ENCODE measurements around the gene RAD51C.
"Not testable (repeated sequence)": the region's sequence is repeated elsewhere in the genome, so short reads cannot be mapped to it uniquely, and the experiment has no call there.

Gene RAD51C

GRCh38 chr17:58684003-58684402 lies 8.4 kb upstream of the RAD51C start:
- no peak for DNase-seq (ENCODE audit: low spot score)

- DNase-seq (ENCODE audit: low spot score), result not testable (repeated sequence)
These were observed 7.9 kb upstream of the RAD51C start for GRCh38 chr17:58684462-58684861.

- no peak for DNase-seq (ENCODE audit: low spot score)
These were observed 5.4 kb upstream of the RAD51C start for GRCh38 chr17:58686980-58687379.

GRCh38 chr17:58688521-58688920 lies 3.9 kb upstream of the RAD51C start:
- DNase-seq (ENCODE audit: low spot score), result no peak

GRCh38 chr17:58690033-58690432 lies 2.4 kb upstream of the RAD51C start:
- not testable (repeated sequence) for DNase-seq (ENCODE audit: low spot score)

GRCh38 chr17:58691701-58692238 lies 632 bp upstream of the RAD51C start, which contains the start of gene TEX14:
TSS of gene TEX14 (minus strand) at chr17:58692045. CDS start at chr17:58652001, 40,044 bp downstream.
- DNase-seq (ENCODE audit: low spot score), result no peak

GRCh38 chr17:58693208-58693607 lies 806 bp downstream of the RAD51C start:
- no peak for DNase-seq (ENCODE audit: low spot score)

- no peak for DNase-seq (ENCODE audit: low spot score)
These were observed 1.3 kb downstream of the RAD51C start for GRCh38 chr17:58693751-58694150.

- DNase-seq (ENCODE audit: low spot score), result no peak
These were observed 1.9 kb downstream of the RAD51C start for GRCh38 chr17:58694302-58694701.

GRCh38 chr17:58694826-58695225 lies 2.4 kb downstream of the RAD51C start:
- no peak for DNase-seq (ENCODE audit: low spot score)

GRCh38 chr17:58699771-58700170 lies 7.4 kb downstream of the RAD51C start:
- no peak for DNase-seq (ENCODE audit: low spot score)

- DNase-seq (ENCODE audit: low spot score), result no peak
These were observed 9.7 kb downstream of the RAD51C start for GRCh38 chr17:58702045-58702476.

GRCh38 chr17:58702708-58703107 lies 10.3 kb downstream of the RAD51C start:
- DNase-seq (ENCODE audit: low spot score), result no peak

GRCh38 chr17:58703137-58703915 lies 10.9 kb downstream of the RAD51C start:
- DNase-seq (ENCODE audit: low spot score), result no peak

GRCh38 chr17:58703916-58704286 lies 11.5 kb downstream of the RAD51C start:
- DNase-seq (ENCODE audit: low spot score), result no peak

- no peak for DNase-seq (ENCODE audit: low spot score)
These were observed 14.1 kb downstream of the RAD51C start for GRCh38 chr17:58706351-58707140.

- DNase-seq (ENCODE audit: low spot score), result peak; percentile 54
These were observed 18.6 kb downstream of the RAD51C start for GRCh38 chr17:58710948-58711552.

- no peak for DNase-seq (ENCODE audit: low spot score)
These were observed 29.9 kb downstream of the RAD51C start for GRCh38 chr17:58722274-58722673.

- no peak for DNase-seq (ENCODE audit: low spot score)
These were observed 30.3 kb downstream of the RAD51C start for GRCh38 chr17:58722696-58723095.

- no peak for DNase-seq (ENCODE audit: low spot score)
These were observed 36.4 kb downstream of the RAD51C start for GRCh38 chr17:58728798-58729197.

GRCh38 chr17:58730937-58731336 lies 38.5 kb downstream of the RAD51C start:
- no peak for DNase-seq (ENCODE audit: low spot score)

- DNase-seq (ENCODE audit: low spot score), result no peak
These were observed 41.6 kb downstream of the RAD51C start for GRCh38 chr17:58734040-58734439.

GRCh38 chr17:58734811-58735210 lies 42.4 kb downstream of the RAD51C start:
- DNase-seq (ENCODE audit: low spot score), result no peak

All from HuH-7.5 (cell line).